GM19193 (cell line): ENCODE measurements around the gene SMARCAL1.

Experiments used
- POLR2A ChIP-seq: IDR thresholded peaks from 4 replicates; pipeline ENCODE4 v1.6.1; 2011; ENCODE audit not compliant: insufficient read depth, insufficient read length; ENCODE audit errors: extremely low read depth

The SMARCAL1 gene

GRCh38 chr2:216412022-216412999 lies at the start of gene SMARCAL1:
TSS of gene SMARCAL1 (plus strand) at chr2:216412484. CDS start at chr2:216414705, 2,221 bp downstream.
- TF ChIP-seq POLR2A: peak; percentile 81

DNA sequence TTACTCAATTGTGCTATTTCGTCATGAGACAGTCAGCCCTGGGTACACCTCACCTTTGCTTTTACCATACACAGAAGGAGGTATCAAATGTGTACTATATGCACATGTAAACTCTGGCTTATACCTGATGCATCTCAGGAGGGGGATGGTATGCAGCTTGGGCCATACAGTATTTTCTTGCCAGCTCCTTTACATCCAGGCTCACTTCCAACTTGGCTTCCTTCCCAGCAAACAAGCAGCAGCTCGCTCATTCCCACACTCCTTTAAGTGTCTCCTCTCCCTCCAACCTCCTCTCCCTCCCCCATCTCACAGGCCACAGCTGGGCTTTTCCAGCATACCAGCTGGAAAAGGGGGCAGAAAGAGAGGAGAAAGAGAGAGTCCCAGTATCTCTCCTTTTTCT lies 49.6 kb upstream of the SMARCAL1 start:
- no peak for TF ChIP-seq POLR2A

DNA sequence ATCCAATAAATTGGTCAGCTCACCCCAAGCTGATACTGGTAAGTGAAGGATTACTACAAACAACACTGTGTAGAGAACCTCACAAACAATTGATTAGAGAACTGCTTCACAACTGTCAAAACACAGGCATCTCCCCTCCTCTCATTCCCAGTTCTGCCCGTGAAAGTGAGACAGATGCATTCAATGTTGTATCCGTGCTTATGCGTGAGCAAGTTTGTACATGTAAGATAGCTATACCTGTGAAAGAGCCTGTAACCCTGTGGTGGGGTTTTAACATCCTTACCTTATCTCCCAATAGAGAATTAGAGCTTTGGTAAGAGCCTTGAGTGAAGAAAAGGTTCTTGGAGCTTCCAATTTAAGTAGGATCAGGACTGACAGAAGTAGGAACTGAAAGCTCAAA lies 49.1 kb upstream of the SMARCAL1 start:
- no peak for TF ChIP-seq POLR2A

DNA sequence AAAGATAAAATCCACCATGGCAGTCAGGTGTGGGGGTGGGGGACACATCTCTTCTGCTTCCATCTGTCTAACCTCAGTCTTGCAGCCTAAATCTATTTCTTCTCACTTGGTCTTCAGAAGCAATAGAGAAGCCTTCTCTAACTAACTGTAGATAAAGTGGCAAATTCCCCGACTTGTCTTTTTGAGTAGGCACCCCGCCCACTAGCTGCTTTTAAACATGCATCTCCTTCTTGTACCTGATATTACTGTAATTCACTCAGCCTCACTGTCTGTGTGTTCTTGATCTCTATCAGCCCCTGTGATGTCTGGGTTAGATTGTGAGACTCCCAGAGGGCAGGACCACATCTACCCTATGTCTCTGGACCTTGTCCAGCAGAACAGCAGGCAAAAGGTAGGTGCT lies 46.8 kb upstream of the SMARCAL1 start:
- TF ChIP-seq POLR2A: no peak

GRCh38 chr2:216366777-216367471 lies 45.4 kb upstream of the SMARCAL1 start:
- no peak for TF ChIP-seq POLR2A

GRCh38 chr2:216369821-216370220 lies 42.5 kb upstream of the SMARCAL1 start:
- no peak for TF ChIP-seq POLR2A

DNA sequence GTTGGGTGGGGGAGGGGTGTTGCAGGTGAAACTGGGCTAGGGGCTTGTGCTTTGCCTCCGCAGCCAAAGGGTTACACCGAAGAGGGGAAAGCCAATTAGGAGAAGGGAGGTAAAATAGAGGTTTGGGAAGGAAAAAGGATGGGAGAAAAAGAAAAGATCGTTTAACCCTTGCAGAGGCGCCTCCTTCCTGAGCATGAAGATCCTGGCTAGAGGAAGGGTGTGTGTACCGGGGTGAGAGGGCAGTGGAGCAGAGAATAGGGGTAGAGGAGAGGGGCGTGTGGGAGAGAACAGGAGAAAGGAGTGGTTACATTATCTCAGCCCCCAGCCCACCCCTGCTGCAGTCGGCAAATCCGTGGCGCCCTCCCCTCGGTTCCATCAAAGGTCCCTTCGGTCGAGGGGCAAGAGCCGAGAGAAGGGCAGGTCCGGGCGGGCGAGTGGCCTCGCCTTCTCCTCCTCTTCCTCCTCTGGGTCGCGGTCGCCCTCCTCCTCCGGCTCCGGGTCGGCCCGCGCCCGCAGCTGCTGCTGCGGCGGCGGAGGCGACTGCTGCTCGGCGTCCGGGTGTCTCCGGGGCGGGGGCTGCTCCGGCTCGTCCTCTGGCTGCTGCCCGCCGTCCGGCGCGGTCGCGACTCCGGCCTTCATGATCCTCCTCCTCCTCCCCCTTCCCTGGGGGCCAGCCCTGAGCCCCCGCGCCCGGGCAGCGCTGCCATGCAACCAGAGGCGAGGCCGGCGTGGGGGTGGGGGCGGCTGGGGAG lies 41.1 kb upstream of the SMARCAL1 start:
- TF ChIP-seq POLR2A: no peak

DNA sequence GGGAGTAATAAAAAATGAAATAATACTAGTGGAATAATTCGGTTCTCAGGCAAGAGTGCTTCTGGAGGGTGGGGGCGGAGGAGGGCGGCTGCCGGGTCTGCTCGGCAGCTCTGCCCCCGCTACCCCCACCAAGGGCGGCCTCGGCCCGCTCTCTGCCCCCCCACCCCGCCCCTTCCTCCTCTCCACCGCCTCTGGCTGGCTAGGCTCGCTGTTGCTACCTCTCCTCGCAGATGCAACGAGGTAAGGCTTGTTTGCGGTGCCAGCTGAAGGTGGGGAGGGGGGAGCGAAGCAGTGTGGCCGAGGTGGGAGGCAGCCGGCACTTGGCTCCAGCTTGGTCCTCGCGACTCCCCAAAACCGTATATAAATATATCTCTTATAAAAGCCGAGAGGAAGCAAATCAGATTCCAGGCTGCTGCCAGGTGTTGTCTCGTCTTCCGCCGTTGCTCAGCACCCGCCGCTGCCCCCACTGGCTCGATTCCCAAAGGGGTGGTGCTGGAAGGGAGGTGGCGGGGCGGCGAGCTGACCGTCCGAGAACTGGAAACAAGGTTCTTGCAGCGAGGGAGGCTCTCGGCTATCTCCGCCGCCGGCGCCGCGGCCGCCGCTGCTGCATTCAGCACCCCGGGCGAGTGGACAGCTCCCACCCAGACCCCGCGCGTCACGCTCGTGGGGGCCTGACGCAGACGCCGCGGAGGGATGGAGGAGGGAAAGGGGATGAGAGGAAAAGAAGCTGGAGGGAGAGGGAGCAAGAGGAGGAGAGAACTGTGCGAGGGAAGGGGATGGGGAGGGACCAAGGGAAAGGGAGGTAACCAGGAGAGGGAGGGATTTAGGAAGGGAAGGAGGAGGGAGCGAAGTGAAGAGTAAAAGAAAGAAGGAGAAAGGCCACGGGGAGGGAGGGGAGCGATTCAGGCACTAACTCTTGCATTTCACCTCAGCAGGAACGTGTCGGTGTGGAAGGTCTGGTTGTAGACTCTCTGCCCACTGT lies 40.3 kb upstream of the SMARCAL1 start, which contains the start of gene MARCHF4:
TSS of gene MARCHF4 (minus strand) at position 763 of the 982 bp plus-strand sequence. CDS start 2,223 bp downstream, outside the sequence.
- TF ChIP-seq POLR2A: no peak

GRCh38 chr2:216372761-216373291 lies 39.5 kb upstream of the SMARCAL1 start:
- TF ChIP-seq POLR2A: no peak

- no peak for TF ChIP-seq POLR2A
These were observed 38.4 kb upstream of the SMARCAL1 start for GRCh38 chr2:216373896-216374295.

DNA sequence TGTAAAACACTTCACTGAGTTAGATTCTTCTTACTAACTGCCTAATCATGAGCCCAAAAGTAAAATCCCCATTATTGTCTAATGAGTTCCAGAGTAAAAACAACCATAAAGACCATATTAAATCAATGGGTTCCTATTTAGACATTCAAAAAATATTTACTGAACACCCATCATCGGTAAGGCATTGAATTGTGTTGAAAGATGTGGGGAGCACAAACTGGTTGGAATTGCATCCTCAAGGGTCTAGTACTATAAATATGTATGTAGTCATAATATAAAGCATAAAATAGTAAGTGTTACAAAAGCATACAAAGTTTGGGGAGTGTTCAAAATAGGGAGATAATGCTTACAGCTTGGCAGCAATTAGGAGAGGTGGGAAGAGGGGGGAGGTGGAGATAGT lies 37.0 kb upstream of the SMARCAL1 start:
- no peak for TF ChIP-seq POLR2A

DNA sequence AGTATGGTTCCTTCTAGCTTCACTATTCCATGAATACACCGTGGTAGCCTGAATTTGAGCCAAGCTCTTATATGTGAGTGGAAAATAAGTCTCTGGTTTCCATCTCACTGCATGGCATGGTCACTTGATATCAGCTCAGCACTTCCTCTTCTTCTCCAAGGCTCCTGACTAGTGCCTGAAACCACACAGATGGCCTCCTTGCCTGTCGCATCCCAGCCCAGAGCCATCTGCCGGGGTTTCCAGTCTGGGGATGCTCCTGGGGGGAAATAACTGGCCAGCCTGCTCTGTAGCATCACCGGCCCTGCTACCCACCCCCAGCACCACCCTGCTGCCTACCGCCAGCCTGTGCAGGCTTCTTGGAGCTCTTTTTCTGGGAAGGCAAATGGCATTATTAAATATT lies 32.3 kb upstream of the SMARCAL1 start:
- TF ChIP-seq POLR2A: no peak

GRCh38 chr2:216385478-216385877 lies 26.8 kb upstream of the SMARCAL1 start:
- TF ChIP-seq POLR2A: no peak
